K562 (cell line): Measurements from ENCODE around the gene EML3. TPM values are rescaled to one million over a fixed set of nuclear protein-coding genes. Genes with fewer than 3 reads are reported as not detected.

Experiments
- BCLAF1 ChIP-seq, 2 experiments: fragments of 450-650 bp in 1 of 2; IDR thresholded peaks; 2 replicates each; pipeline ENCODE4 v1.6.1; 2011 to 2017; ENCODE audit warnings: low read depth in 2 of 2, antibody characterized with exemption in 1 of 2, borderline replicate concordance in 1 of 2, low read length in 1 of 2, mild to moderate bottlenecking in 1 of 2, mixed read lengths in 1 of 2; ENCODE audit not compliant: control insufficient read depth in 1 of 2
- BDP1 ChIP-seq: IDR thresholded peaks from 3 replicates; pipeline ENCODE4 v1.6.1; 2011; ENCODE audit not compliant: insufficient read length, insufficient read depth
- BRCA1 ChIP-seq, 2 experiments: fragments of 450-650 bp in 1 of 2; sonication (generic) in 1 of 2; formaldehyde crosslinking in 1 of 2; IDR thresholded peaks; 2 replicates each; pipeline versions ENCODE4 v1.5.0 to v1.6.1; 2017 to 2020; ENCODE audit warnings: mild to moderate bottlenecking in 1 of 2, missing genetic modification reagents in 1 of 2
- ELF2 ChIP-seq: fragments of 250-450 bp; sonication (Bioruptor Pico); IDR thresholded peaks from 2 replicates; pipeline ENCODE4 v1.5.0; 2021; ENCODE audit warnings: mild to moderate bottlenecking
- GMEB1 ChIP-seq: fragments of 250-450 bp; sonication (Bioruptor Pico); IDR thresholded peaks from 2 replicates; pipeline ENCODE4 v1.4.0; 2020; ENCODE audit warnings: mild to moderate bottlenecking
- KDM5B ChIP-seq: fragments of 200-600 bp; sonication (generic); IDR thresholded peaks from 2 replicates; pipeline ENCODE4 v1.6.1; 2012; ENCODE audit warnings: low read depth, mild to moderate bottlenecking, moderate library complexity, low read length, control low read depth, inconsistent platforms; ENCODE audit not compliant: insufficient replicate concordance
- MAZ ChIP-seq, 2 experiments: fragments of 450-650 bp in 1 of 2; sonication (generic) in 1 of 2; formaldehyde crosslinking; IDR thresholded peaks in 1 of 2; conservative IDR thresholded peaks in 1 of 2; 2 replicates each; pipeline versions ENCODE4 v1.4.0 to v1.5.0; 2020; ENCODE audit warnings: mild to moderate bottlenecking in 1 of 2, missing genetic modification reagents in 1 of 2
- POLR2AphosphoS2 ChIP-seq: IDR thresholded peaks from 2 replicates; pipeline ENCODE4 v1.6.1; 2012; ENCODE audit warnings: low read length, improper control_type of control experiment
- SMAD2 ChIP-seq: fragments of 150-350 bp; IDR thresholded peaks from 2 replicates; pipeline ENCODE4 v1.6.1; 2014; ENCODE audit warnings: low read depth, mild to moderate bottlenecking, low read length
- SRF ChIP-seq, 2 experiments: fragments of 250-450, 450-650 bp in 1 of 2; sonication (Bioruptor Pico) in 1 of 2; sonication (generic) in 1 of 2; formaldehyde crosslinking; IDR thresholded peaks; 2 replicates each; pipeline versions ENCODE4 v1.5.0 to v1.5.1; 2020 to 2022; ENCODE audit warnings: mild to moderate bottlenecking in 1 of 2, missing genetic modification reagents in 1 of 2
- USF1 ChIP-seq: sonication (generic); formaldehyde crosslinking; IDR thresholded peaks from 2 replicates; pipeline ENCODE4 v1.9.0; 2022; ENCODE audit warnings: mild to moderate bottlenecking, missing genetic modification reagents
- ZNF551 ChIP-seq: fragments of 250-450 bp; sonication (Bioruptor Pico); IDR thresholded peaks from 2 replicates; pipeline ENCODE4 v1.5.0; 2021; ENCODE audit warnings: mild to moderate bottlenecking, moderate library complexity
- ZNF780A ChIP-seq: fragments of 250-450 bp; sonication (Bioruptor Pico); IDR thresholded peaks from 2 replicates; pipeline ENCODE4 v1.5.0; 2021; ENCODE audit warnings: mild to moderate bottlenecking
- polyA plus RNA-seq, 8 experiments: library from polyadenylated mRNA; depleted of rRNA in 4 of 8; stranded (reverse) in 5 of 8; unstranded in 3 of 8; fragments of >200 nt; fragmentation: Nextera tagmentation in 2 of 8; fragmentation: Illumina TruSeq in 1 of 8; extraction: Ambion mirVana in 2 of 8; extraction: Trizol in 1 of 8; gene quantifications; 2 replicates each; pipeline versions ENCODE4 v1.2.1 to v1.2.3, GENCODE V29; 2011 to 2014; ENCODE audit warnings: inconsistent platforms in 1 of 8, missing spikeins in 1 of 8
- total RNA-seq, 7 experiments: library from RNA; depleted of rRNA in 6 of 7; stranded (reverse); fragments of >200 nt in 6 of 7; fragmentation: Illumina TruSeq in 2 of 7; extraction: Trizol in 2 of 7; gene quantifications; 2 replicates each; pipeline versions ENCODE4 v1.2.1 to v1.2.3, GENCODE V29; 2011 to 2021; ENCODE audit warnings: low replicate concordance in 1 of 7
- TF ChIP-seq, protein P1 (sequence below), 2 experiments: fragments of 200-800 bp in 1 of 2; sonication (Bioruptor generic) in 1 of 2; sonication (generic) in 1 of 2; formaldehyde crosslinking in 1 of 2; IDR thresholded peaks in 1 of 2; conservative IDR thresholded peaks in 1 of 2; 2 replicates each; pipeline versions ENCODE4 v1.5.0 to v1.6.1; 2016 to 2020; ENCODE audit warnings: missing compliant biosample characterization in 1 of 2, missing genetic modification characterization in 1 of 2, missing genetic modification reagents in 1 of 2
- TF ChIP-seq, protein P2 (sequence below), 2 experiments: fragments of 450-650 bp; IDR thresholded peaks; 2 replicates each; pipeline ENCODE4 v1.6.1; 2016

EML3 gene
- total and polyA plus RNA-seq, 9 of the 15 experiments (the other 6 are each of a cell fraction or from before 2014, with no cell fraction given) = 0.32 to 90.5 (median 26.4) TPM

DNA sequence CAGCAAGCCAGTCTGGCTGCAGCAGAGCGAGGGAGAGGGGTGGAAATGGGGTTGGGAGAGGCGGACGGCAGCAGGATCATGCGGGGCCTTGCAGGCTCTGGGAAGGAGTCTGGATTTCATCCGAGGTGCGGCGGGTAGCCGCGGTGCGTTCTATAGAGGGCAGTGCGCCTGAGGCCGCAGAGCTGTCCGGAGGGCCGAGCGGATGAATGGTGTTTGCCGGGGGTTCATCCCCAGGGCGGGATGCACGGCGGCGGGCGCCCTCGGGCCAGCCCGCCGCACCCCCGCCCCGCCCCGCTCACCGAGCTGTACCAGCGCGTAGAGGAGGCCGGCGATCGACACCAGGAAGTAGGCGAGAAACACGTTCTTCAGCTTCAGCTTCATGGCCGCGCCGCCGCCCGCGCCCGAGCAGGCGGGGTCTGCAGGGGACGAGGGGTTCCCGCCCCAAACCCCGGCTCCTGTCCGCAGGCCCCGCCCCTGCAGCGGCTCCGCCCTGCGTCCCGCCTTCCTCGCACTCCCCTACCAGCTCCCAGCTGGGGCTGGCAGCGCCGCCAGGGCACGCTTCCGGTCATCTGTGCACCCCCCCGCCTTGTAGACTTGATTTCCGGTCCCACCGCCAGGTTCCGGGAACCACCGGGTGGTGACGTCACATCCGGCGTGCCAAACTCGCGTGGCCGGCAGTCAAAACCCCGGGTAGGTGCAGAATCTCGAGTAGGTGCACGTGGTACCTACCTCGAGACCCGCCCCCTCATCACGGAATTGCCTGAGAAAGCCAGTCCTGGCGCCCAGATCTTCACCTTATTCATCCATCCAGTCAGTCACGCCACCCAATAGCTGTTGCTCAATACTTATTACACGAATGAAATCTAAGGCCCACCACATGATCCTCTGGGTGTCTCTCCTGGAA lies 9.2 kb upstream of the EML3 start, which contains the start of gene B3GAT3 (continued):
- TF ChIP-seq, protein P1, sequence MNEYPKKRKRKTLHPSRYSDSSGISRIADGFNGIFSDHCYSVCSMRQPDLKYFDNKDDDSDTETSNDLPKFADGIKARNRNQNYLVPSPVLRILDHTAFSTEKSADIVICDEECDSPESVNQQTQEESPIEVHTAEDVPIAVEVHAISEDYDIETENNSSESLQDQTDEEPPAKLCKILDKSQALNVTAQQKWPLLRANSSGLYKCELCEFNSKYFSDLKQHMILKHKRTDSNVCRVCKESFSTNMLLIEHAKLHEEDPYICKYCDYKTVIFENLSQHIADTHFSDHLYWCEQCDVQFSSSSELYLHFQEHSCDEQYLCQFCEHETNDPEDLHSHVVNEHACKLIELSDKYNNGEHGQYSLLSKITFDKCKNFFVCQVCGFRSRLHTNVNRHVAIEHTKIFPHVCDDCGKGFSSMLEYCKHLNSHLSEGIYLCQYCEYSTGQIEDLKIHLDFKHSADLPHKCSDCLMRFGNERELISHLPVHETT (CRISPR knock-in tag; conservative IDR thresholded peaks at IDR 0.05 in 1 of 2, IDR thresholded peaks at IDR 0.05 in 1 of 2) = peak in 1 of 2 experiments; percentile 89; a peak in 2 of 4 replicates
- TF ChIP-seq SMAD2 = no peak
- peak; percentile 50 for TF ChIP-seq KDM5B
- 0 out of 4 replicates have a peak, but pooled peaks of 1 of the 2 experiments have one; percentile 22 for TF ChIP-seq BCLAF1 (IDR thresholded peaks at IDR 0.05; ENCODE audit: borderline replicate concordance in 1 of 2, control insufficient read depth in 1 of 2, low read depth in 2 of 2, low read length in 1 of 2)
- TF ChIP-seq USF1 (CRISPR knock-in tag) = peak; percentile 90
- TF ChIP-seq POLR2AphosphoS2 = peak; percentile 99
- TF ChIP-seq ZNF780A (CRISPR knock-in tag) = no peak
- TF ChIP-seq, protein P2, sequence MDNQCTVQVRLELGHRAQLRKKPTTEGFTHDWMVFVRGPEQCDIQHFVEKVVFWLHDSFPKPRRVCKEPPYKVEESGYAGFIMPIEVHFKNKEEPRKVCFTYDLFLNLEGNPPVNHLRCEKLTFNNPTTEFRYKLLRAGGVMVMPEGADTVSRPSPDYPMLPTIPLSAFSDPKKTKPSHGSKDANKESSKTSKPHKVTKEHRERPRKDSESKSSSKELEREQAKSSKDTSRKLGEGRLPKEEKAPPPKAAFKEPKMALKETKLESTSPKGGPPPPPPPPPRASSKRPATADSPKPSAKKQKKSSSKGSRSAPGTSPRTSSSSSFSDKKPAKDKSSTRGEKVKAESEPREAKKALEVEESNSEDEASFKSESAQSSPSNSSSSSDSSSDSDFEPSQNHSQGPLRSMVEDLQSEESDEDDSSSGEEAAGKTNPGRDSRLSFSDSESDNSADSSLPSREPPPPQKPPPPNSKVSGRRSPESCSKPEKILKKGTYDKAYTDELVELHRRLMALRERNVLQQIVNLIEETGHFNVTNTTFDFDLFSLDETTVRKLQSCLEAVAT (IDR thresholded peaks at IDR 0.05) = 0 out of 4 replicates have a peak, but pooled peaks of 1 of the 2 experiments have one; percentile 69
- peak; percentile 75 for TF ChIP-seq ELF2 (CRISPR knock-in tag)
- TF ChIP-seq SRF (CRISPR knock-in tag; IDR thresholded peaks at IDR 0.05) = peak in 1 of 2 experiments; percentile 45; a peak in 2 of 4 replicates
- TF ChIP-seq BDP1 = no peak
- TF ChIP-seq ZNF551 (CRISPR knock-in tag) = no peak
- peak; percentile 47; the same call in 1 of the 2 replicates for TF ChIP-seq GMEB1
- TF ChIP-seq BRCA1 (IDR thresholded peaks at IDR 0.05) = no peak
- no peak for TF ChIP-seq BRCA1 (CRISPR knock-in tag; IDR thresholded peaks at IDR 0.05)
- TF ChIP-seq MAZ (CRISPR knock-in tag; conservative IDR thresholded peaks at IDR 0.05 in 1 of 2, IDR thresholded peaks at IDR 0.05 in 1 of 2) = peak; percentile 84 to 88
